ENCODE results near the gene CKAP5. TPM values are rescaled to one million over a fixed set of nuclear protein-coding genes. Genes with fewer than 3 reads are reported as not detected.

The CKAP5 gene
- total RNA-seq, 1 experiment from 2014 or later = 171 TPM

DNA sequence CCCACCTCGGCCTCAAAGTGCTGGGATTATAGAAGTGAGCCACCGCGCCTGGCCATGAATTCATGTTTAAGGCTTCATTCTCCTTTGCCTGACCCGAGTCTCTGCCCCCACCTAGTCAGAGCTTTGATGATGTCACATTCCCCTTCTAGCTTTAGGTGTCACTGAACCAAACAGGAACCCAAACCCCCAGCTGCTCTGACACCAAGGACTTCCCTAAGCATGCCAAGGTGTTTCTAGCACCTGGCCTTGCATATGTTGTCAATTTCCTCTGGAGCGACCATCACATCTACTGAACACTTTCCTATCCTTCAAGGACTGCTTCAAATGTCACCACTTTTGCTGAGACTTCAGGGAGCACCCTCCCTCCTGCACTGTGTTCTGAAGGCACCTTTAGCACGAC, 124.8 kb downstream of the CKAP5 start:
- POLR2A ChIA-PET = no interaction called here
- Mint-ChIP-seq H3K27me3 (ENCODE audit: low read depth) (no peaks in the 10 kb centered on the region), H3K27ac (no peak overlapping the region), H3K36me3 (no peaks in the 10 kb centered on the region), H3K4me3 (no peak overlapping the region), H3K9me3 (no peaks in the 10 kb centered on the region), H3K4me1 (peaks cover 13% of the 10 kb centered on the region)
- TF ChIP-seq, protein P1, sequence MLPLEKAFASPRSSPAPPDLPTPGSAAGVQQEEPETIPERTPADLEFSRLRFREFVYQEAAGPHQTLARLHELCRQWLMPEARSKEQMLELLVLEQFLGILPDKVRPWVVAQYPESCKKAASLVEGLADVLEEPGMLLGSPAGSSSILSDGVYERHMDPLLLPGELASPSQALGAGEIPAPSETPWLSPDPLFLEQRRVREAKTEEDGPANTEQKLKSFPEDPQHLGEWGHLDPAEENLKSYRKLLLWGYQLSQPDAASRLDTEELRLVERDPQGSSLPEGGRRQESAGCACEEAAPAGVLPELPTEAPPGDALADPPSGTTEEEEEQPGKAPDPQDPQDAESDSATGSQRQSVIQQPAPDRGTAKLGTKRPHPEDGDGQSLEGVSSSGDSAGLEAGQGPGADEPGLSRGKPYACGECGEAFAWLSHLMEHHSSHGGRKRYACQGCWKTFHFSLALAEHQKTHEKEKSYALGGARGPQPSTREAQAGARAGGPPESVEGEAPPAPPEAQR (CRISPR knock-in tag; IDR thresholded peaks at IDR 0.05) = no peak
- no peak for ATAC-seq
- CTCF ChIA-PET = interaction anchor here (1.3 kb wide), 1 partner anchor 432 kb away, joined by 4 read pairs; no protein-coding TSS in a partner anchor
- DNase-seq (ENCODE audit: low spot score) = no peak

DNA sequence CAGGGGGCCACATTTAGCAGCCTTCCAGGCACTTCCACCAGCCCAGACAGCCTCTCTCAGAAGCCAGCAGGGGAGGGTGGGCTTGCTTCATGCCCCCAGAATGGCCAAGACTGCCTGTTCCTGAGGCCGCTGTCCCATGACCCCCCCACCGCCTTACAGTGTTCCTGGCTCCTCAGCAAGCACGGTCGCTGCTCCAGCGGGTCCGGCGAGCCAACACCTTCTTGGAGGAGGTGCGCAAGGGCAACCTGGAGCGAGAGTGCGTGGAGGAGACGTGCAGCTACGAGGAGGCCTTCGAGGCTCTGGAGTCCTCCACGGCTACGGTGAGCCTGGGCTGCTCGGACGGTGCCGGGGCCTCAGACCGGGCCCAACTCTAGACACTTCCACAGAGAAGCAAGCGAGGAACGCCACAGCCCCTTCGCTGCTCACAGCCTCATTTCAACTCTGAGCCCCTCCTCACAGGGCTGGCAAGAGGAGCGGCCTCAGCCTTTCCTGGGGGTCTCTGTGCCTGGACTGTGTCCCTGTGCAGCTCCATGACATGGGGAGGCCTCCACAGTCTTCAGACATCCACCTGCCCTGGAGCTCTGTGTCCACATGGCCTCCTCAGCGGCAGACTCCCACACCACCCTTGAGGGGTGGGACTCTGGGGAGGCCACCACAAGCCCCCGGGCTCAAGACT, 126.4 kb downstream of the CKAP5 start:
- ChIA-PET POLR2A (interaction anchor here (0.9 kb wide), 1 partner anchor 19 kb away, joined by 3 read pairs; the partner anchor contains the start of gene ZNF408), CTCF (interaction anchor here (1.3 kb wide), 1 partner anchor 433 kb away, joined by 4 read pairs; no protein-coding TSS in a partner anchor)
- no peak overlapping the region for H3K4me3 Mint-ChIP-seq

More for the DNA sequence above, 126.4 kb downstream of the CKAP5 start:
- H3K4me1 Mint-ChIP-seq = peaks cover 10% of the 10 kb centered on the region
- no peak overlapping the region for H3K27ac Mint-ChIP-seq
- TF ChIP-seq, protein P2, sequence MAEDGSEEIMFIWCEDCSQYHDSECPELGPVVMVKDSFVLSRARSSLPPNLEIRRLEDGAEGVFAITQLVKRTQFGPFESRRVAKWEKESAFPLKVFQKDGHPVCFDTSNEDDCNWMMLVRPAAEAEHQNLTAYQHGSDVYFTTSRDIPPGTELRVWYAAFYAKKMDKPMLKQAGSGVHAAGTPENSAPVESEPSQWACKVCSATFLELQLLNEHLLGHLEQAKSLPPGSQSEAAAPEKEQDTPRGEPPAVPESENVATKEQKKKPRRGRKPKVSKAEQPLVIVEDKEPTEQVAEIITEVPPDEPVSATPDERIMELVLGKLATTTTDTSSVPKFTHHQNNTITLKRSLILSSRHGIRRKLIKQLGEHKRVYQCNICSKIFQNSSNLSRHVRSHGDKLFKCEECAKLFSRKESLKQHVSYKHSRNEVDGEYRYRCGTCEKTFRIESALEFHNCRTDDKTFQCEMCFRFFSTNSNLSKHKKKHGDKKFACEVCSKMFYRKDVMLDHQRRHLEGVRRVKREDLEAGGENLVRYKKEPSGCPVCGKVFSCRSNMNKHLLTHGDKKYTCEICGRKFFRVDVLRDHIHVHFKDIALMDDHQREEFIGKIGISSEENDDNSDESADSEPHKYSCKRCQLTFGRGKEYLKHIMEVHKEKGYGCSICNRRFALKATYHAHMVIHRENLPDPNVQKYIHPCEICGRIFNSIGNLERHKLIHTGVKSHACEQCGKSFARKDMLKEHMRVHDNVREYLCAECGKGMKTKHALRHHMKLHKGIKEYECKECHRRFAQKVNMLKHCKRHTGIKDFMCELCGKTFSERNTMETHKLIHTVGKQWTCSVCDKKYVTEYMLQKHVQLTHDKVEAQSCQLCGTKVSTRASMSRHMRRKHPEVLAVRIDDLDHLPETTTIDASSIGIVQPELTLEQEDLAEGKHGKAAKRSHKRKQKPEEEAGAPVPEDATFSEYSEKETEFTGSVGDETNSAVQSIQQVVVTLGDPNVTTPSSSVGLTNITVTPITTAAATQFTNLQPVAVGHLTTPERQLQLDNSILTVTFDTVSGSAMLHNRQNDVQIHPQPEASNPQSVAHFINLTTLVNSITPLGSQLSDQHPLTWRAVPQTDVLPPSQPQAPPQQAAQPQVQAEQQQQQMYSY (CRISPR knock-in tag; IDR thresholded peaks at IDR 0.05) = no peak
- TF ChIP-seq ZNF317 (CRISPR knock-in tag; IDR thresholded peaks at IDR 0.05; ENCODE audit: borderline replicate concordance, low read depth) (no peak), SP1 (CRISPR knock-in tag; conservative IDR thresholded peaks at IDR 0.05) (no peak), GABPB1 (CRISPR knock-in tag; IDR thresholded peaks at IDR 0.05) (no peak), OVOL2 (CRISPR knock-in tag; IDR thresholded peaks at IDR 0.05; ENCODE audit: borderline replicate concordance) (no peak)
- TF ChIP-seq, protein P3, sequence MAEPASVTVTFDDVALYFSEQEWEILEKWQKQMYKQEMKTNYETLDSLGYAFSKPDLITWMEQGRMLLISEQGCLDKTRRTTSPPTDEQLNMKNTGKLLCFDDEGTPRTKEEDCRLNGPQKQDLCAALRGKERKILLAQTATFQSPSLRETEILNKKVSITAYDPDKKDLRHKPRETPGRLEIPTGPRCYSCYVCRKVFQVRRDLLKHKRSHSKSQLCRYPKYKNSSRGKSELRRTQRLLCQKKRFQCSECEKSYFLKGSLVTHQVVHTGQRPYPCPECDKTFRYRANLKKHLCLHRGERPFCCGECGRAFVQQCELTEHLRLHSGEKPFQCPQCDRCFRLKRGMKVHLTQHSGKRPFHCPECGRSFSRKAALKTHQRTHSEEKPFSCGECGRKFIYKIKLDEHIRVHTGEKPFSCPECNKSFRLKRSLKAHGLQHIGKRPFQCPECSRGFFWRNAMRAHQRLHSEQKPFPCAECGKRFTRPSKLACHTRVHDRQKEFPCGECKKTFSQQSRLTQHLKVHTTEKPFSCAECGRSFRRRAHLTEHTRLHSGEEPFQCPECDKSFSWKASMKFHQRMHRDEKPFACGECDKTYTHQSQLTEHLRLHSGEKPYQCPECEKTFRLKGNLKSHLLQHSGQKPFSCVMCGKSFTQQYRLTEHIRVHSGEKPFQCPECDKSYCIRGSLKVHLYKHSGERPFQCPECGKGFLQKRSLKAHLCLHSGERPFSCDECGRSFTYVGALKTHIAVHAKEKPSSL (CRISPR knock-in tag; conservative IDR thresholded peaks at IDR 0.05) = no peak
- TF ChIP-seq, protein P4, sequence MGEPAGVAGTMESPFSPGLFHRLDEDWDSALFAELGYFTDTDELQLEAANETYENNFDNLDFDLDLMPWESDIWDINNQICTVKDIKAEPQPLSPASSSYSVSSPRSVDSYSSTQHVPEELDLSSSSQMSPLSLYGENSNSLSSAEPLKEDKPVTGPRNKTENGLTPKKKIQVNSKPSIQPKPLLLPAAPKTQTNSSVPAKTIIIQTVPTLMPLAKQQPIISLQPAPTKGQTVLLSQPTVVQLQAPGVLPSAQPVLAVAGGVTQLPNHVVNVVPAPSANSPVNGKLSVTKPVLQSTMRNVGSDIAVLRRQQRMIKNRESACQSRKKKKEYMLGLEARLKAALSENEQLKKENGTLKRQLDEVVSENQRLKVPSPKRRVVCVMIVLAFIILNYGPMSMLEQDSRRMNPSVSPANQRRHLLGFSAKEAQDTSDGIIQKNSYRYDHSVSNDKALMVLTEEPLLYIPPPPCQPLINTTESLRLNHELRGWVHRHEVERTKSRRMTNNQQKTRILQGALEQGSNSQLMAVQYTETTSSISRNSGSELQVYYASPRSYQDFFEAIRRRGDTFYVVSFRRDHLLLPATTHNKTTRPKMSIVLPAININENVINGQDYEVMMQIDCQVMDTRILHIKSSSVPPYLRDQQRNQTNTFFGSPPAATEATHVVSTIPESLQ (CRISPR knock-in tag; IDR thresholded peaks at IDR 0.05) = no peak
- TF ChIP-seq, protein P5, sequence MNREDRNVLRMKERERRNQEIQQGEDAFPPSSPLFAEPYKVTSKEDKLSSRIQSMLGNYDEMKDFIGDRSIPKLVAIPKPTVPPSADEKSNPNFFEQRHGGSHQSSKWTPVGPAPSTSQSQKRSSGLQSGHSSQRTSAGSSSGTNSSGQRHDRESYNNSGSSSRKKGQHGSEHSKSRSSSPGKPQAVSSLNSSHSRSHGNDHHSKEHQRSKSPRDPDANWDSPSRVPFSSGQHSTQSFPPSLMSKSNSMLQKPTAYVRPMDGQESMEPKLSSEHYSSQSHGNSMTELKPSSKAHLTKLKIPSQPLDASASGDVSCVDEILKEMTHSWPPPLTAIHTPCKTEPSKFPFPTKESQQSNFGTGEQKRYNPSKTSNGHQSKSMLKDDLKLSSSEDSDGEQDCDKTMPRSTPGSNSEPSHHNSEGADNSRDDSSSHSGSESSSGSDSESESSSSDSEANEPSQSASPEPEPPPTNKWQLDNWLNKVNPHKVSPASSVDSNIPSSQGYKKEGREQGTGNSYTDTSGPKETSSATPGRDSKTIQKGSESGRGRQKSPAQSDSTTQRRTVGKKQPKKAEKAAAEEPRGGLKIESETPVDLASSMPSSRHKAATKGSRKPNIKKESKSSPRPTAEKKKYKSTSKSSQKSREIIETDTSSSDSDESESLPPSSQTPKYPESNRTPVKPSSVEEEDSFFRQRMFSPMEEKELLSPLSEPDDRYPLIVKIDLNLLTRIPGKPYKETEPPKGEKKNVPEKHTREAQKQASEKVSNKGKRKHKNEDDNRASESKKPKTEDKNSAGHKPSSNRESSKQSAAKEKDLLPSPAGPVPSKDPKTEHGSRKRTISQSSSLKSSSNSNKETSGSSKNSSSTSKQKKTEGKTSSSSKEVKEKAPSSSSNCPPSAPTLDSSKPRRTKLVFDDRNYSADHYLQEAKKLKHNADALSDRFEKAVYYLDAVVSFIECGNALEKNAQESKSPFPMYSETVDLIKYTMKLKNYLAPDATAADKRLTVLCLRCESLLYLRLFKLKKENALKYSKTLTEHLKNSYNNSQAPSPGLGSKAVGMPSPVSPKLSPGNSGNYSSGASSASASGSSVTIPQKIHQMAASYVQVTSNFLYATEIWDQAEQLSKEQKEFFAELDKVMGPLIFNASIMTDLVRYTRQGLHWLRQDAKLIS (CRISPR knock-in tag; IDR thresholded peaks at IDR 0.05; ENCODE audit: borderline replicate concordance) = no peak
- TF ChIP-seq, protein P6, sequence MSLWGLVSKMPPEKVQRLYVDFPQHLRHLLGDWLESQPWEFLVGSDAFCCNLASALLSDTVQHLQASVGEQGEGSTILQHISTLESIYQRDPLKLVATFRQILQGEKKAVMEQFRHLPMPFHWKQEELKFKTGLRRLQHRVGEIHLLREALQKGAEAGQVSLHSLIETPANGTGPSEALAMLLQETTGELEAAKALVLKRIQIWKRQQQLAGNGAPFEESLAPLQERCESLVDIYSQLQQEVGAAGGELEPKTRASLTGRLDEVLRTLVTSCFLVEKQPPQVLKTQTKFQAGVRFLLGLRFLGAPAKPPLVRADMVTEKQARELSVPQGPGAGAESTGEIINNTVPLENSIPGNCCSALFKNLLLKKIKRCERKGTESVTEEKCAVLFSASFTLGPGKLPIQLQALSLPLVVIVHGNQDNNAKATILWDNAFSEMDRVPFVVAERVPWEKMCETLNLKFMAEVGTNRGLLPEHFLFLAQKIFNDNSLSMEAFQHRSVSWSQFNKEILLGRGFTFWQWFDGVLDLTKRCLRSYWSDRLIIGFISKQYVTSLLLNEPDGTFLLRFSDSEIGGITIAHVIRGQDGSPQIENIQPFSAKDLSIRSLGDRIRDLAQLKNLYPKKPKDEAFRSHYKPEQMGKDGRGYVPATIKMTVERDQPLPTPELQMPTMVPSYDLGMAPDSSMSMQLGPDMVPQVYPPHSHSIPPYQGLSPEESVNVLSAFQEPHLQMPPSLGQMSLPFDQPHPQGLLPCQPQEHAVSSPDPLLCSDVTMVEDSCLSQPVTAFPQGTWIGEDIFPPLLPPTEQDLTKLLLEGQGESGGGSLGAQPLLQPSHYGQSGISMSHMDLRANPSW (CRISPR knock-in tag; conservative IDR thresholded peaks at IDR 0.05; ENCODE audit: low read depth) = no peak
- H3K27me3 Mint-ChIP-seq (ENCODE audit: low read depth) = no peaks in the 10 kb centered on the region
- no peaks in the 10 kb centered on the region for H3K36me3 Mint-ChIP-seq
- ATAC-seq (no peak), DNase-seq (ENCODE audit: low spot score) (no peak)
- H3K9me3 Mint-ChIP-seq = no peaks in the 10 kb centered on the region
